DMS153 (cell line): ENCODE results near the gene EDRF1.
"Not testable (repeated sequence)": the region's sequence is repeated elsewhere in the genome, so short reads cannot be mapped to it uniquely, and the experiment has no call there.

Experiments
- DNase-seq: peaks from one replicate; lab custom pipeline; 2025; lab: John Stamatoyannopoulos, UW

The EDRF1 gene

GRCh38 chr10:125719173-125720001 lies at the start of gene EDRF1:
TSS of gene EDRF1 (plus strand) at chr10:125719709. CDS start at chr10:125719808, 99 bp downstream.
- DNase-seq = peak; percentile 98

GRCh38 chr10:125672884-125673283 lies 46.6 kb upstream of the EDRF1 start:
- no peak for DNase-seq

- DNase-seq = no peak
Measured at GRCh38 chr10:125679436-125679835, 40.1 kb upstream of the EDRF1 start.

- no peak for DNase-seq
Measured at GRCh38 chr10:125683063-125683462, 36.4 kb upstream of the EDRF1 start, which contains the start of gene TEX36. TSS of gene TEX36 (minus strand) at chr10:125683163. CDS start at chr10:125682989, 174 bp downstream.

GRCh38 chr10:125683821-125684220 lies 35.7 kb upstream of the EDRF1 start:
- no peak for DNase-seq

DNA sequence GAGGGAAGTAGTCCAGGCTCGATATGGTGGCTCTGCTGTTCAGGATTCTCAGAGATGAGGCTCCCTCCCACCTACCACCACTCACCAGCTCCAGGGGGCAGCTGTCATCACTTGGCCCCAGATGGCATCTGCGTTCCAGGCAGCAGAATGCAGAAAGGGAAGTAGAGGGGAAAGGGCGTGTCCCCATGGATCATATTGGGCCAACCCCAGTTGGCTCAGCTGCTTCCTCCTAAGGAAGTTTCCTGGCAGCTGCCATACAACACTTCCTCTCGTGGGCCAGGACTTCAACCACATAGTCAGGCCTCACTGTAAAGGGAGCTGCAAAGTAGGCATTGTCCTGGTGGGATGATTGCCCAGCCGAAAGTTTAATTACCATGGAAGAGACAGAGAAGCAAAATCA lies 34.9 kb upstream of the EDRF1 start:
- DNase-seq = no peak

DNA sequence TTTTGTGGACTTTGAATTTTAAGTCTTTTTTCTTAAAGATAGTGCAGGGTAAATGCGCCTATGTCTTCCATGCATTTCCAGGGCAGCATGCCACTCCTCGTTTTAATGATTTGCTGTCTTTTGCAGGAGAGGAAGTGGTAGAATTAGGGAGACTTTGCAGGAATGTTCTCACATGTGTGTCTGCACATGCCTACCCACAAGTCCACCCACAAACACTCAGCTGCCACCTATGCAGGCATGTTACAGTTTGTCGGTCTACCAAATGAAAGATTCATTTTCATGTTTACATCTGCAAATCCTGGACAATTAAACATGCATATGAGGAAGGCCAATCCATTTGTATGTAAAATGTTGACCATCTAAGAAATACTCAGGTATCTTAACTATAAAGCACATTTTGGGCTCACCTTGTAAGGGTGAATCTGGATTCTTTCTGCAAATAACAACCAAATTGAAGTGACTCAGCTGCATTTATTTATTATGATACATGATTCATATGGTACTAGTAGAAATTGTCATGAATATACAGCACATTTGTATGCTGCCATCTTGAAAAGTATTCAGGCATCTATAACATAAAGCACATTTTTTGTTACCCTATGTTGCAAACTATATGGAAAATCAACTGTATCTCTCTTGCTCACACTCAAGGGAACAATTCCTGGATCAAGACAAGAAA lies 31.9 kb upstream of the EDRF1 start:
- no peak for DNase-seq

DNA sequence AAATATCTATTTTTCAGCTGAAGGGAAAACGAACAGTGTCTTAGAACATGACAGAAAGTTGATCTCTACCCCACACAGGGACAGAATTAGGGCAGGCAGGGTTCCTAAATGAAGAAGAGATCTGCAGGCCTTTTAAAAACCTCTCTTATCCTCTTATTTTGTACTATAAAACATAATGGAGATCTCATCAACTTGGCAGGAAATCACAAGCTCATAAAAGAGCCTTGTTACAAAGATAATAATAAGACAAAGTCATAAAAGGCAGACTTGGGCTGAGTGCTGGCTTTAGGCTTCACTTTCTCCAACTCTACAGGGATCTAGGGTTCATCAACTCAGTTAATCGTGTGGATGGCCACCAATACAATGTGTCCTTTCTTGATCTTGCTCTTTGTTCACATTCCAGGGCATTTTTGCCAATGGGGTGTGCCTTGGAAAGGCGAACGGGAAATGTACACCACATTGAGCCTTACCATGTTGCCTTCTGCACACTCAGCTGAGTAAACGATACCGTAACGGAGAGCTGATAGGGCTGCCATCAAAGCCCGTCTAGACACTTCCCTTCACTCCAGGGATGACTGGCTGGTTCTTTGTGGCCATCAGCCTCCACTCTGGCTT lies 29.4 kb upstream of the EDRF1 start:
- peak; percentile 13 for DNase-seq

- DNase-seq = peak; percentile 68
Measured at GRCh38 chr10:125691160-125691981, 28.1 kb upstream of the EDRF1 start.

DNA sequence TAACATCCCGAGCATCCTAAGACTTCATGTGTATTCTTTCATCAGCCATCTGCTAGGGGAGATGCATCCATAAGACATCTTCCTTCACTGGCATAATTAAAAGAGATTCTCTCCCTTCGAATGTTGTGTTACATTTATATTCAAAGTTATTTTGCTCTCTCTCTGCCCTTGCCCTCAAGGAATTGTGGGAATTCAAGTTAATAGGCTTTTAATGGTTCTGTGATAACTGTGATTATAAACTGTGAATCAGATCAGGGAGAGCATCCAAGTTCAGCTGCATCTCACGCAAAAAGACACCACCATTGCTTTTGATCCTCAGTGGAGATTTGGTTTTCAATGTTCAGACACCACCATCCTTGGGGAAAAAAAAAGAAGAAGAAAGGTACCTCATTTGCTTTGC lies 27.3 kb upstream of the EDRF1 start:
- DNase-seq = no peak

- DNase-seq = no peak
Measured at GRCh38 chr10:125692601-125693523, 26.6 kb upstream of the EDRF1 start.

DNA sequence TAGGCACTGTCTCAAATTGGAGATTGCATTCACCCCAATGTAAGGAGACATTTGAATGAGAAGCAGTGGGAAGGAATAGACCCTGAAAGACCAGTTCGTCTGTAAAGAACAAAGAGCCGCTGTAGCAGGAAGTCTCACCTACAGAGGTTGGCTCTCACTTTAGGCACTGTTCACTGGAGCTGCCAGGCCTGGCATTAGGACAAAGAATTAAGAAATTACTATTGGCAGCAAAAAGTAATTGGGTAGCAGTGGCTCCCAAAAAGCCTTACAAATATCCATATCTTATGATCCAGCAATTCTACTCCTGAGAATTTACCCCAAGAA lies 26.0 kb upstream of the EDRF1 start:
- no peak for DNase-seq

GRCh38 chr10:125694883-125695282 lies 24.6 kb upstream of the EDRF1 start:
- DNase-seq = no peak

DNA sequence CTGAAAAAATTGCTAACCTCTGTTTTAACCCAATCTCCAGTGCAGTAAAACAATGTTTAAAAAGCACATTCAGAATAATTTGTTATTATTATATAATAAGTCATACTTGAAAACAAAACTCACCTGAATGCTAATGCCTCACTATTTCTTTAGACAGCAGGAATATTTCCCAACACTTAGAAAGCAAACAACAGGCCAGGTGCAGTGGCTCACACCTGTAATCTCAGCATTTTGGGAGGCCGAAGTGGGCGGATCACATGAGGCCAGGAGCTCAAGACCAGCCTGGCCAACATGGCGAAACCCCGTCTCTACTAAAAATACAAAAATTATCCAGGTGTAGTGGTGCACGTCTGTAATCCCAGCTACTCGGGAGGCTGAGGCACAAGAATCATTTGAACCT lies 22.6 kb upstream of the EDRF1 start:
- DNase-seq = not testable (repeated sequence)

DNA sequence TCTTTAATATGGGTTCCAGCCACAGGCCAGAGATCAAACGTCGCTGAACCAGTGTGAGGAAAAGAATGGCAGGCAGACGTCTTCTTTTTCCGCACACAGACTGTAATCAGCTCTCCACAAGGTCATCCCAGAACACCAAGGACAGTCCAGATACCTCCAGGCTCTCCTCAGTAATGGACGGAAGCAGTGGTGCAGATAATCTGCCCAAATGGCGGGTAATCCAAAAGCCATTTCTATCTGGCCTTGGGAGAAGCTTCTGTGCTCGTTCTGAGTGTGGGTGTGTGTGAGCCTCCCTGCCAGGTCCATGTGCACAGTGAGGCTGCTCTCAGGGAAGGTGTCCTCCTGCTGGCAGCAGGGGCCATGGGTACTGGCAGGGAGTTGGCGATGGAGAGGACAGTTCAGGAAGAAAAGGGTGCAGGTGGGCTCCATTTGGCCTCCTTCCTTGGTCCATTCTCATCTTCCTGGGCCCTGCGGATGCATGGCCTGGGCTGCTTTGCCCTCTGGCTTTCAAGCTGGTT lies 21.0 kb upstream of the EDRF1 start:
- no peak for DNase-seq

DNA sequence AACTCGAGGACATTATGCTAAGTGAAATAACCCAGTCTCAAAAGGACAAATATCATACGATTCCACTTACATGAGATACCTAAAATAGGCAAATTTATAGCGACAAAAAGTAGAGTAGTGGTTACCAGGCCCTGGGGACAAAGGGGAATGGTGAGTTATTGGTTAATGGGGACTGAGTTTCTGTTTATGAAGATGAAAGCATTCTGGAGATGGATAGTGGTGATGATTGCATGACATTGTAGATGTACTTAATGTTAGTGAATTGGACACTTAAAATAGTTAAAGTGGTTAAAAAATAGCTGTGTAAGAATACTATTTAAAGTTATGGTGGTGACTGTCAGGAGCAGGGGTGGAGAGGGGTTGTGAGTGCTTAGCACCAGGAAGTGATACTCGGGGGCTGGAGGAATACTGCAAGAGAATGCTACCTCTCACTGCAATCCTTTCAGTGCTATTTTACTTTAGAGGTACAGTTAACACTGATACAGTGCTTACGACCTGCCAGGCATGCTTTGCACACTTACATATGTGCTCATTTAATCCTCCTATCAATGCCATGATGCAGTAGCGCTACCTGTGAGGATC lies 19.9 kb upstream of the EDRF1 start:
- no peak for DNase-seq

DNA sequence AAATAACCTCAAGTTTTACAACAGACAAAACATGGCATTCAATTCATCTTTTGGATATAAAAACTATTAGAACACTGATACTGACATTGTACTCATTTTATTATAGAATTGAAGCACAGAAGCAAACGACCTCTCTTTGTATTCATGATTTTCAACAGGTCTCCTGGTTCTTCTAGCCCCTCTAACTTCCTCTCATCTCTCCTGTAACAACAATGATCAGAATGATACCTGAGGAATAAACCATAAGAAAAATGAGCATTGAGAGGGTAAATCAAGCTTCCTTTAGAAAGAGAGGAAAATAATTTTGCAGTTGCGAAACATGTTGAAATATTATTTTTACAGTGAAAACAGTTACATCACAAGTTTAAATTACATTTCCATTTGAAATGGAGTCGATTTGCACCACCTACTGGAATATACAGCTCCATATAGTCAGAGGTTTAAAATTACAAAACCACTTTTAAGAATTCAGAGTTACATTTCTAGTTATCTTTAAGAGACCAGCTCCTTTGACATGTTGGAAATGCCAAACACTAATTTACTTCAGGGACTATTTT lies 19.1 kb upstream of the EDRF1 start:
- DNase-seq = no peak

- DNase-seq = peak; percentile 57
Measured at GRCh38 chr10:125707541-125708468, 11.7 kb upstream of the EDRF1 start.

DNA sequence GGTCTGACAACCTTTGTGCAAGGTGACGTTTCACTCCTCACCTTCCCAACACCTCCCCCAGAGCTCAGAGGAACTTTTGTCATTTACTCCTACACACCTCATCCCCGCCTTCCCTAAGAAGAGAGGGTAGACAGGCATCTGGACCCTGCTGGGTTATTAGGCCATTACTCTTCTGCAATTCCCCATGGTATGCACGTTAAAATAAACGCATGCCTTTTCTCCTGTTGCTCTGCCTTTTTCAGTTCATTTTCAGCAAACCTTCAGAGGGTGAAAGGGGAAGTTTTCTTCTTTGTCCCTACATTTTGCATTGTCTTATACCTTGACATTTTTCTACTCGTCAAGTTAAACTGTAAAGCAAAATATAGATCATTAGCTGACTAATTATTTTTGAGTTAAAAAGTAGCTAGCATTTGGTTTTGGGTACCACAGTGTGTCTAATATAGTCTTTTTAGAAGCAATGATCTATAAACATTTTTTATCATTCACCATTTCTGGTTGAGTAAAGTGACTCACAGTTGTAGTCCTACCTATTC lies 10.5 kb upstream of the EDRF1 start:
- no peak for DNase-seq
